Activated naive CD8-positive, alpha-beta T cell treated with anti-CD3 and anti-CD28 coated beads, Interleukin-2, amount 10 ng/mL, durations not matched to agents 7 days and 5 days (primary cell): ENCODE measurements around the gene ACMSD. TPM values are rescaled to one million over a fixed set of nuclear protein-coding genes. Genes with fewer than 3 reads are reported as not detected.

Experiments used
- microRNA-seq: library from miRNA; unstranded; fragments of <30 nt; microRNA quantifications from one replicate; pipeline ENCODE4 v1.2.0, GENCODE V29; 2022
- total RNA-seq, 2 experiments: library from RNA; stranded (reverse); gene quantifications; one replicate each; pipeline ENCODE4 v1.2.3, GENCODE V29; 2021

Gene ACMSD
- total RNA-seq, 2 experiments from 2014 or later: not detected

Small RNA genes within 50 kb of the gene (microRNA-seq; reads per million reads assigned to microRNA genes)
- not detected for gene MIR5590

Other genes starting within 250 kb of the ACMSD start
- gene TMEM163, start 119.6 kb upstream of the ACMSD start, total RNA-seq: under 1 TPM; 0.14 to 0.19 TPM
- 10 to 100 TPM; 48.3 to 50.3 TPM for gene CCNT2, start 80.2 kb downstream of the ACMSD start, total RNA-seq
- gene MAP3K19, start 208.8 kb downstream of the ACMSD start, total RNA-seq: not detected
- gene RAB3GAP1, start 213.7 kb downstream of the ACMSD start, total RNA-seq: 10 to 100 TPM; 22.9 to 24.0 TPM